H1 (cell line): ENCODE results near the gene DNER.

ENCODE experiments used
- ASH2L ChIP-seq: fragments of 200-600, 300-600 bp; sonication (generic); IDR thresholded peaks from one replicate; pipeline ENCODE4 v1.7.1; 2017; ENCODE audit warnings: low read length
- ATF3 ChIP-seq: IDR thresholded peaks from 2 replicates; pipeline ENCODE4 v1.6.1; 2011; ENCODE audit warnings: low read depth, mild to moderate bottlenecking, low read length; ENCODE audit not compliant: insufficient read depth
- CTCF ChIP-seq, 3 experiments: IDR thresholded peaks; 1 replicate in 2 of 3; 2 replicates in 1 of 3; pipeline versions ENCODE4 v1.5.1 to v1.6.1; 2011; ENCODE audit warnings: low read length in 3 of 3, mild to moderate bottlenecking in 3 of 3, inconsistent platforms in 2 of 3, low read depth in 1 of 3, moderate library complexity in 1 of 3; ENCODE audit not compliant: insufficient read depth in 1 of 3; ENCODE audit errors: control extremely low read depth in 1 of 3
- EZH2 ChIP-seq: fragments of 200-600 bp; sonication (generic); IDR thresholded peaks from 2 replicates; pipeline ENCODE4 v1.7.1; 2012; ENCODE audit warnings: low read depth, mild to moderate bottlenecking, moderate library complexity, low read length, inconsistent platforms; ENCODE audit not compliant: severe bottlenecking
- POLR2A ChIP-seq, 2 experiments: IDR thresholded peaks; 1 replicate in 1 of 2; 2 replicates in 1 of 2; pipeline ENCODE4 v1.6.1; 2011; ENCODE audit warnings: low read depth in 2 of 2, low read length in 2 of 2, mild to moderate bottlenecking in 2 of 2; ENCODE audit errors: control extremely low read depth in 1 of 2
- POLR2AphosphoS5 ChIP-seq: IDR thresholded peaks from 2 replicates; pipeline ENCODE4 v1.6.1; 2011; ENCODE audit warnings: low read depth, low read length
- RFX5 ChIP-seq: IDR thresholded peaks from 2 replicates; pipeline ENCODE4 v1.6.1; 2011; ENCODE audit warnings: low read depth, low read length, improper control_type of control experiment, borderline replicate concordance
- SRF ChIP-seq: IDR thresholded peaks from 2 replicates; pipeline ENCODE4 v1.6.1; 2011; ENCODE audit warnings: mild to moderate bottlenecking, low read depth, low read length, moderate library complexity

GRCh38 chr2:229675569-229675968 is 38.8 kb downstream of the DNER start:
- no peak for TF ChIP-seq SRF
- TF ChIP-seq POLR2A (IDR thresholded peaks at IDR 0.05; ENCODE audit: control extremely low read depth in 1 of 2, low read depth in 2 of 2, low read length in 2 of 2): no peak
- no peak for TF ChIP-seq POLR2AphosphoS5
- no peak for TF ChIP-seq EZH2
- no peak for TF ChIP-seq ATF3
- no peak for TF ChIP-seq CTCF (IDR thresholded peaks at IDR 0.05; ENCODE audit: control extremely low read depth in 1 of 3, insufficient read depth in 1 of 3, low read depth in 1 of 3, low read length in 3 of 3)
- TF ChIP-seq ASH2L: no peak
- no peak for TF ChIP-seq RFX5
